Measurements from ENCODE around the gene BICDL1.

Gene BICDL1

GRCh38 chr12:120055231-120056000 is 66.4 kb downstream of the BICDL1 start:
- DNase-seq = no peak

- DNase-seq = no peak
These were observed 67.7 kb downstream of the BICDL1 start for GRCh38 chr12:120056739-120057138.

DNA sequence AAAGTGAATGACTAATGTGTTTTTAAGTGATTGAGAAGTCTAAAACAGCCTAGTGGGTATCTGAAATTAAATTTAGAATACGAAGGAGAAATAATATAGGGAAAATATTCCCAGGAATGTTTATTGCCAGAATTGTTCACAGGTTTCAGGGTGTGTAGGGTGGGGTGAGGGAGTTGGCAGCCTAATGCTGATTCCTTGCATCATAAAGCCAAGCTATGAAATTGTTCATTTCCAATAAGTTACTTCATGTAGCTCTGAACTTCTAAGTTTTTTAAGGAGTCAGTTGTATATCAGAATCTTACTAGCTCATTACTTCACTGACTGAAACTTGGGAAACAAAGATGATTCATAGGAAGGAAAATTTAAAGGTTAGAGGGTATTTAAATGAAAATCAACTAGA is 71.2 kb downstream of the BICDL1 start:
- DNase-seq = no peak

GRCh38 chr12:120060717-120061116 is 71.7 kb downstream of the BICDL1 start:
- no peak for DNase-seq

- no peak for DNase-seq
These were observed 72.7 kb downstream of the BICDL1 start for GRCh38 chr12:120061575-120062214.

DNA sequence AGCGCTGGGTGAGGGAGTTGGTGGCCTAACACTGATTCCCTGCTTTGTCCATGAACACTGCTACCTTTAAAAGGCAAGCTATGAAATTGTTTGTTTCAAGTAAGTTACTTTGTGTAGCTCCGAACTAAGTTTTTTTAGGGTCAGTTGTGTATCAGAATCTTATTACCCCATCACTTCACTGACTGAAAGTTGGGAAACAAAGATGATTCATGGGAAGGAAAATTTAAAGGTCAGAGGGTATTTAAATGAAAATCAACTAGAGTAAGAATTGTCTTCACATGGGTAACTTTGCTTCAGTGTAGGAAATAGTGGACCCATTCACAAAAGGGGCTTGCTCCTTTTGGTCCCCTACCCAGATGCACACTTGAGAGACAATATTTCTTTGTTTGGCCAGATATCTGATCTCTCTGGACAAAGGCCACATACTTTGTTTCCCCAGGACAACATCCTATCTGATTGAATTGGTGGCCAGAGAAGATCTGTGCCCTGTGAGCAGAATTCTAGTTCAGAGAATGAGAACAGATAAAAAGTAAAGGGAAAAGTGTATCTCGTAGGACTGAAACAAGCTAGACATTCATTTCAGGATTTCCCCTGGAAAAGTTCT is 74.0 kb downstream of the BICDL1 start:
- DNase-seq = no peak

DNA sequence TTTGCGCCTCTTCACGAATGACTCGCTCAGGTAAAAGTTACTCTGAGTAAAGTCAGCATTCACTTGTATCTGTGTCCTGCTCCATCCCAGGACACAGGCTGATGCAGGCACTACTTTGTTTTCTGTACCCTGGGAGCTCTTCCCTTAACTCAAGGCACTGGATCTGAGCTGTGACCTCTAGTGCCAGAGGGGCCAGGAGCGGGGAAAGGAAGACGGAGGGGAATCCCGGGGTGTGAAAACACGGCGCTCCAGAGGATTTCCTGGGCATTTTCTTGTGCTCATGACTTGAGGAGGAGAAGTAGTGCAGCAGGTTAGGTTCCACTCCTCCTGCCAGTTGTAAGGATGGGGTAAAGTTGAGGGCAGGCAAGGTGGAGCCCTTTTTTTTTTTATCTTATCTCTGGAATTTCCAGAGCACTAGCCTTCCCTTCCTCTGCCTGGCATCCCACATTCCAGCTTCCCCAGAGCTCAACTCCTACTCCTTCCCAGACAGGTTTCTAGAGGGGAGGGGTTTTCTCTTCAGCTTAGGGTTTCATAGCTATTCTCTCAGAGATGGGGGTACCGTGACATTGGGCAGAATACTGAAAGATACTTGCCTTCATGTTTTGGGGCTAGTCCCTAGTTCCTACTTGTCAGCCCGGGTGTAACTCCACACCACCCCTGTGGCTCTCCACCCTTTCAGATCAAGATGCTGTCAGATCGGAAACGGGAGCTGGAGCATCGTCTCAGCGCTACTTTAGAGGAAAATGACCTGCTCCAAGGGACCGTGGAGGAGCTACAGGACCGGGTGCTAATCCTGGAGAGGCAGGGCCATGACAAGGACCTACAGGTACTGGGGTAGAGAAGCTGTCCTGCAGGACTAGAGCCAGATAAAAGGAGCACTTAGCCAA is 75.3 kb downstream of the BICDL1 start:
- DNase-seq = no peak

- no peak for DNase-seq
These were observed 76.4 kb downstream of the BICDL1 start for GRCh38 chr12:120065472-120065871.

GRCh38 chr12:120066341-120066740 is 77.3 kb downstream of the BICDL1 start:
- no peak for DNase-seq

GRCh38 chr12:120067084-120067869 is 78.2 kb downstream of the BICDL1 start:
- DNase-seq = no peak

- no peak for DNase-seq
These were observed 78.9 kb downstream of the BICDL1 start for GRCh38 chr12:120067901-120068300.

DNA sequence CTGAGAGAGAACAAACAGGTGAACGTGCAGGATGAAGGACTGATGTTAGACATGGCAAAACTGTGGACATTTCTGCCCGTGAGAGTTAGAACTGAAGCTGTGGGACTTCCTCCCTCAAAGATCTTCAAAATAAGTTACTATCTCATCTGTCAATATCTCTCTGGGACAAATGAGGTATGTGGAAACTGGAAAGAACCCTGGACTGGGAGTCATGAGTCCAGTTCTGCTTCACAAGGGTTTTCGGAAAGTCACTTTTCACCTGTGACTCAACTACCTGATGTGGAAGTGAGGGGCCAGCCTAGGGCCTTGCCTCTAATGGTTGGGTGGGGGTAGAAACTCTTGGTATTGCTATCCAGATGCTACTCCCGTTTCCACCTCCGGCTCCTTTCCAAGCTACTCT is 80.2 kb downstream of the BICDL1 start:
- no peak for DNase-seq

DNA sequence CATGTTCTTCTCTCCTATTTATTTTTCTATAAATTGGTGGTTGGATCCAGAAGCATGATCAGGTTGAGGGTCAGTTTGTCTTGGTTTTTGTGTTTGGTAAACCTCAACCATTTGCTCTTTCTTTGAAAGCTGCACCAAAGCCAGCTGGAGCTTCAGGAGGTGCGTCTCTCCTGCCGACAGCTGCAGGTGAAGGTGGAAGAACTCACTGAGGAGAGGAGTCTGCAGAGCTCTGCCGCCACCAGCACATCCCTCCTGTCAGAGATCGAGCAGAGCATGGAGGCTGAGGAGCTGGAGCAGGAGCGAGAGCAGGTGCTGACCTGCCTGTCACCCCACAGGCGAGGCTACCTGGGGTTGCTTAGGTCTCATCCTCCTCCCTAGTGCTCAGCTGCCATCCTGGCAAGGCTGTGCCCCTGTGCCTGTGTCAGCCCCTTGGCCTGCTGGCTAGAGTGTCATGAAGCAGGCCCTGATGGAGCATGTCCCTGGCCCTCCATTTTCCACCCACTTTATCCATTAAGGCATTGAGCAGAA is 82.5 kb downstream of the BICDL1 start:
- DNase-seq = no peak

DNA sequence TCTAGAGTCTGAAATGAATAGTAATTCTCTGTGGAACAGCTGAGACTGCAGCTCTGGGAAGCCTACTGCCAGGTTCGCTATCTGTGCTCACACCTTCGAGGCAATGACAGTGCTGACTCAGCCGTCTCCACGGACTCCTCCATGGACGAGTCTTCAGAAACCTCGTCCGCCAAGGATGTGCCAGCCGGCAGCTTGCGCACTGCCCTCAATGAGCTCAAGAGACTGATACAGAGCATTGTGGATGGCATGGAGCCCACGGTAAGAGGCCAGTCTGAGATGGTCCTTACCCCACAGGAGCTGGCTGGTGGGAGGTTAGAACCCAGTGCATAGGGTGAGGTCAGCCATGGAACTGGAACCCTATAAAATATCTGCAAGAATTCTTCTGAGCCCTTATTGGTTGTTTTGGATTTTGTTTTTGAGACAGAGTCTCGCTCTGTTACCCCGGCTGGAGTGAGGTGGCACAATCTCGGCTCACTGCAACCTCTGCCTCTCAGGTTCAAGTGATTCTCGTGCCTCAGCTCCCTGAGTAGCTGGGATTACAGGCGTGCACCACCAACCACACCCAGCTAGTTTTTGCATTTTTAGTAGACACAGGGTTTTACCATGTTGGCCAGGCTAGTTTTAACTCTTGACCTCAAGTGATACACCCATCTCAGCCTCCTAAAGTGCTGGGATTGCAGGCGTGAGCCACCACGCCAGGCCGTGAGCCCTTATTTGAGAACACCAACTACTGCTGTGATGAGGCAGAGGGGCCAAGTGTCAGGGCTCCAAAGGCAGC is 83.6 kb downstream of the BICDL1 start:
- no peak for DNase-seq

- no peak for DNase-seq
These were observed 86.1 kb downstream of the BICDL1 start for GRCh38 chr12:120075034-120075616.

DNA sequence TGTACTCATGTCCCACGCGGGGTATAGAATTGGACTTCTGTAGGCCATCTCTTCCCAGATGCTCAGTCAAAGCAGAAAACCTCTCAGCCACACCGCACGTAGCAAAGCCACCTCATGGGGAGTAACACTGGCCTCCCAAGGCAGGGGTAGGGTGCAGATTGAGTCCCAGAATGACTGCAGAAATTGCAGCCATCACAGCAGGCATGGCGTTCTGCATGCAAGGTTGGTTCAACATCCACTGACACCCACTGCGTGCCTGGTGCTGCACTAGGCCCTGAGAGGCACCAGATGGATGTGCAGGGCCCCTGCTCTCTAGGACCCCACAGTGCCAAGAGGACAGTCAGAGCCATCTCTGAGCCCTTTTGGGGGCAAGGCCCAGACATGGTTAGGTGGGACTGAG is 87.6 kb downstream of the BICDL1 start:
- DNase-seq = no peak

- DNase-seq = no peak
These were observed 88.2 kb downstream of the BICDL1 start for GRCh38 chr12:120077260-120077659.

DNA sequence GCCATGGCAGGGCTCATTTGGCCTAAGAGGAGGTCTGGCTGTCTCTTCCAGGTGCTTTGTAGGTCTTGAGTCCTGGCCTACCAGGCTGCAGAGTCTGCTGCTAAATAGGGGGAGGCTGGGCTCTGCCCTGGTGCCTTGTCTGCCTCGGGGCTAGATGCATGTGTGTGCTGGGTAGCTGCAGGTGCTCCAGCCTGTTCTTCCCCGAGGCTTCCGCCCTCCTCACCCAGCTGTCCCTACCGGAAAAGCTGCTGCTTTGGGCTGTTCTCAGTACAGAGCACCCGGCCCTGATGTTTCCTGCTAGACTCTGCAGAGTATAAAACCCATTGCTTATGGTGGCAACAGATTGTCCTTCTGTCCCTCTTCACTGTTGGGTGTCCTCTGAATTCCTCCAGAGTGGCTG is 89.8 kb downstream of the BICDL1 start:
- DNase-seq = peak; percentile 52

DNA sequence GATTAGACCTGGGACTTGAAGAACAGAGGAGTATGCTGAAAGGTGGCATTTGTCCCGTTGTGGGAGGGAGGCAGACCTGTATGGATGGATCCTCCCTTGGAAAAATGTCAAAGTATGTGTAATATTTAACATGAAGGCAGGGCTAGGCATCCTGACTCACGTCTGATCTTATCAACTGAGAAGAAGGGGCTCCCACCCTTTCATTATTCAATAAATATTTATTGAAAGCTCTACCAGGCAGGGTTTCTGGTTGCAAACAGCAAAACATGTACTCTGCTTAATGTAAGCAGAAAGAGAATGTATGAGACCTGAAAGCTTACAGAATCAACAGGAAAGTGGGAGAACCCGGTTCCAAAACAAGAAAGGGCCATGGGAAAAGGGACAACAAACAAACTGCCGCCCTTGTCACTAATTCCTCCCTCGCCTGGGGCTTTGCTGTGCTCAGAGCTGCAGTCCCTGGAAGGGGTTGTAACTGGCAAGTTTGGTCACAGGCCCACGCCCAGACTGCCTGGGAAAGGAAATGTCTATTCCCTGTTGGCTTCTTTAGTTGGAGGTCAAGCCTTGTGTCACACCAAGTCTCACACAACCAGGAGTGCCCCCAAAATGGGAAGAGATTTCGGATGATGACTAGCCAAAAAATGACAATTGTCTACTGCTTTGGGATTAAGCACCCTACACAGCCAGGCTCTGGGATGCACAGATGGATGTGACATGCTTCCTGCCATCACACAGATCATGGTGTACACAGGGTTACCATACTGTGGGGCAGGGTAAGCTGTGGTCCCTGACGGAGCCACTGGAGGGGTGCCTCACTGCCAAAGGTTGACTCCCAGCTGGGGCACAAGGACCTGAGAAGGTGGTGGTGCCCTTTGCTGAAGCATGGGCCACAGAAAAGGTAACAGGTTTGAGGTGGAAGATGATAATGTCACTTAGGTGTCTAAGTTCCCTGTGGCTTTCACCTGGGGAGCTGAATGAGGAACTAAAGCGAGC is 90.7 kb downstream of the BICDL1 start:
- DNase-seq = no peak

- DNase-seq = no peak
These were observed 92.6 kb downstream of the BICDL1 start for GRCh38 chr12:120081641-120082040.
